Osteocyte (in vitro differentiated cells): ENCODE measurements around the gene SCN9A. TPM values are rescaled to one million over a fixed set of nuclear protein-coding genes. Genes with fewer than 3 reads are reported as not detected.

Source experiments
- DNase-seq: peaks from one replicate; pipeline ENCODE4 v3.0.0; 2021; ENCODE audit warnings: mixed read lengths; ENCODE audit not compliant: unreplicated experiment; ENCODE audit errors: extremely low spot score
- H3K27ac Mint-ChIP-seq: one replicate; pipeline ENCODE4 v1.8.0; 2021; ENCODE audit warnings: mild to moderate bottlenecking, mixed read lengths; ENCODE audit not compliant: unreplicated experiment
- H3K27me3 Mint-ChIP-seq: one replicate; pipeline ENCODE4 v1.8.0; 2021; ENCODE audit warnings: mixed read lengths; ENCODE audit not compliant: unreplicated experiment
- H3K36me3 Mint-ChIP-seq: one replicate; pipeline ENCODE4 v1.8.0; 2021; ENCODE audit warnings: mixed read lengths; ENCODE audit not compliant: unreplicated experiment
- H3K4me1 Mint-ChIP-seq: one replicate; pipeline ENCODE4 v1.8.0; 2021; ENCODE audit warnings: mixed read lengths; ENCODE audit not compliant: unreplicated experiment
- H3K4me3 Mint-ChIP-seq: one replicate; pipeline ENCODE4 v1.8.0; 2021; ENCODE audit warnings: mild to moderate bottlenecking, moderate library complexity, mixed read lengths; ENCODE audit not compliant: unreplicated experiment
- H3K9me3 Mint-ChIP-seq: one replicate; pipeline ENCODE4 v1.8.0; 2021; ENCODE audit warnings: mixed read lengths; ENCODE audit not compliant: unreplicated experiment
- total RNA-seq: library from RNA; stranded (reverse); gene quantifications from 2 replicates; pipeline ENCODE4 v1.2.1, GENCODE V29; 2021
- TF ChIP-seq, protein P1 (sequence below): fragments of 200-600 bp; sonication (generic); IDR thresholded peaks from 2 replicates; pipeline ENCODE4 v1.5.0; 2021; ENCODE audit warnings: antibody characterized with exemption, mild to moderate bottlenecking, moderate library complexity

Gene SCN9A
- total RNA-seq, 1 donor from 2014 or later: 6.6 TPM

DNA sequence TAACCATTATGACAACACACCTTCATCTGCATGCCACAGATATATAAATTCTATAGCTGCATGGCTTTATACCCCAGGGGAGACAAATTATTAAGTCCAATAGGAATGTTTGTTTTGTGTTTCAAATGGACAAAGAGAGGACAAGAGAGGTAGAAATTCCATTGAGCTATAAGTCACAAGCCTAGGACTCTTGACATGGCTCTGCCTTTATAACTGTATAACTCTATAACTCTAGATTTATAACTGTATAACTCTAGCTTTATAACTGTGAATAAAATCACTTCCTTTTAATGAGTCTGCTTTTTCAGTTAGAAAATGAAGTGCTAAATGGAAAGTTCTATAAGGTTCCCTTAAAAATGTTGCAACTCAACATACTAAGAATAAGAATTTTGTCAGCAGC lies 106.4 kb downstream of the SCN9A start:
- Mint-ChIP-seq H3K27ac (no peak overlapping the region), H3K4me3 (no peak overlapping the region), H3K27me3 (no peaks in the 10 kb centered on the region), H3K9me3 (no peaks in the 10 kb centered on the region), H3K36me3 (no peaks in the 10 kb centered on the region), H3K4me1 (no peaks in the 10 kb centered on the region)
- no peak for DNase-seq
- TF ChIP-seq, protein P1, sequence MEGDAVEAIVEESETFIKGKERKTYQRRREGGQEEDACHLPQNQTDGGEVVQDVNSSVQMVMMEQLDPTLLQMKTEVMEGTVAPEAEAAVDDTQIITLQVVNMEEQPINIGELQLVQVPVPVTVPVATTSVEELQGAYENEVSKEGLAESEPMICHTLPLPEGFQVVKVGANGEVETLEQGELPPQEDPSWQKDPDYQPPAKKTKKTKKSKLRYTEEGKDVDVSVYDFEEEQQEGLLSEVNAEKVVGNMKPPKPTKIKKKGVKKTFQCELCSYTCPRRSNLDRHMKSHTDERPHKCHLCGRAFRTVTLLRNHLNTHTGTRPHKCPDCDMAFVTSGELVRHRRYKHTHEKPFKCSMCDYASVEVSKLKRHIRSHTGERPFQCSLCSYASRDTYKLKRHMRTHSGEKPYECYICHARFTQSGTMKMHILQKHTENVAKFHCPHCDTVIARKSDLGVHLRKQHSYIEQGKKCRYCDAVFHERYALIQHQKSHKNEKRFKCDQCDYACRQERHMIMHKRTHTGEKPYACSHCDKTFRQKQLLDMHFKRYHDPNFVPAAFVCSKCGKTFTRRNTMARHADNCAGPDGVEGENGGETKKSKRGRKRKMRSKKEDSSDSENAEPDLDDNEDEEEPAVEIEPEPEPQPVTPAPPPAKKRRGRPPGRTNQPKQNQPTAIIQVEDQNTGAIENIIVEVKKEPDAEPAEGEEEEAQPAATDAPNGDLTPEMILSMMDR: no peak

DNA sequence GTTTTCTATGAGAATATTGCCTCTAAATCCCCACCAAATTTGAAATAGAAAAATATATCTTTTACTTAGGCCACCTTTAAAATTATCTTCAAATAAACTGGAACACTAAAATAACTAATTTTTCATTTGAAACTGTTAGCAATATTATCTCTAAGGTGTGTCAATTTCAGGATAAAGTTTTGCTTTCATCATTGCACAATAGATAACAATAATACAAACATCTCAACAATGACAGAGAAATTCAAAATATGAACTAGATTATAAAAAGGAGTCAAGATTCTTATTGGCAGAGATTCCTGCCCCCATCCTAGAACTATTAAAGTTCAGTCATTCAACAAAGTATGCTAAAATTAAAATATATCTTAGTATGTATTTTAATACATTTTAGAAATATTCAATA lies 117.9 kb downstream of the SCN9A start:
- TF ChIP-seq, protein P1: no peak
- H3K4me3 Mint-ChIP-seq: no peak overlapping the region
- no peaks in the 10 kb centered on the region for H3K4me1 Mint-ChIP-seq
- H3K27ac Mint-ChIP-seq: no peak overlapping the region
- DNase-seq: no peak
- H3K27me3 Mint-ChIP-seq: no peaks in the 10 kb centered on the region
- H3K36me3 Mint-ChIP-seq: no peaks in the 10 kb centered on the region
- no peaks in the 10 kb centered on the region for H3K9me3 Mint-ChIP-seq

DNA sequence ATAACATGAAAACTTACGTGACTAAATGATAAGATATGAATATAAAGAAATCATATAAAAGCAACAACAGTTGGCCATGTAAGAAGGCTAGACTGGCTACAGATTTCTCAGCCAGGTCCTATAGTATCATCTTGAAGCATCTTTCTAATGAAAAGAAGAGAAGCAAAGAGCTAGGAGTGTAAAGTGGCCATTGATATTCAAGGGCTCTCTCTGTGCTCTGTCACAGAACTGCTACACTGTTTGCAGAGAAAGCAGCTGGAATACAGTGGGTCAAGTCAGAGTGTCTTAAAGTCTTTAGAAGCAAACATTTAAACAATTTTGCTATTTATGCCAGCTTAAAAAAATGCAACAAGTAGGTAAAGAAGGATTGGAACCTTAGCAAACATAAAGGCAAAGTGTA lies 118.8 kb downstream of the SCN9A start:
- Mint-ChIP-seq H3K4me3 (no peak overlapping the region), H3K27me3 (no peaks in the 10 kb centered on the region), H3K36me3 (no peaks in the 10 kb centered on the region), H3K4me1 (no peaks in the 10 kb centered on the region), H3K9me3 (no peaks in the 10 kb centered on the region), H3K27ac (no peak overlapping the region)
- TF ChIP-seq, protein P1: no peak
- DNase-seq: no peak

DNA sequence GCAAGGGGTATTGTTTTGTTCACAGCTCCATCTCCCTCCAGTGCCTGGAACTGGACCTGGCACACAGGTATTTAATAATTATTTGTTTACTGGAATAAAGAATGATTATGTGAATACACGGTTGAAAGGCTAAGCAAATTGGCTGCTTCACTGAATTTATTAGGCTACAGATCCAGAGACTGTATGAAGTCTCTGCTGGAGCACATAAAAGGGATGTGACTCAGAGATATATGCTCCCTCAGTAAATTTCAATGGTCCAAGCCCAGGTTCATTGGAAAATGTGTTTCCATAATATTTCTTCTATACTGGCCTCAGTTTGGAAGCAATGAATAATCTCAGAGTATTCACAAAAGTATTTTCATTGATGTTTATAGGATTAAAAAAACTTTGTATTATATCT lies 126.4 kb downstream of the SCN9A start:
- Mint-ChIP-seq H3K36me3 (no peaks in the 10 kb centered on the region), H3K27ac (no peak overlapping the region), H3K27me3 (no peaks in the 10 kb centered on the region), H3K4me1 (peaks cover 5% of the 10 kb centered on the region), H3K9me3 (no peaks in the 10 kb centered on the region), H3K4me3 (no peak overlapping the region)
- DNase-seq: no peak
- TF ChIP-seq, protein P1: no peak

DNA sequence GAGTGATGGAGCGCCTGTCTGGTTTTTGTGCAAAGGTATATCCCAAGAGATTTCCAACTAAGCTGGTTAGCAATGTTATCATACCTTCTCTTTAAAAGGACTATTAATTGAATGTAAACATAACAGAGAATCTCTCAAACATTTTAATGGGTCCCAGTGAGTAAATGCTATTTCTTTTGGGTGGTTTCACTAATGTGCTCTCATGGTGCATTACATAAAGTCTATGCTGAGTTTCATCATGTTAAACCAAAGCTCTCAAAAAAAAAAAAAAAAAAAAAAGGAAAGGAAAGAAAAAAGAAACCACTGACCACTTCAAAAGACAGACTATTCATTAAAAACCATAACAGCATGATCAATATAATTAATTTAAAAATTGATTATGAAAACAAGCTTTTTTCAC lies 128.8 kb downstream of the SCN9A start:
- H3K36me3 Mint-ChIP-seq: no peaks in the 10 kb centered on the region
- no peak overlapping the region for H3K27ac Mint-ChIP-seq
- no peaks in the 10 kb centered on the region for H3K27me3 Mint-ChIP-seq
- H3K4me3 Mint-ChIP-seq: no peak overlapping the region
- TF ChIP-seq, protein P1: no peak
- no peaks in the 10 kb centered on the region for H3K9me3 Mint-ChIP-seq
- DNase-seq: no peak
- peaks cover 5% of the 10 kb centered on the region for H3K4me1 Mint-ChIP-seq
